Lung (tissue), 12 donors: ENCODE measurements around the gene VSTM2B. TPM values are rescaled to one million over a fixed set of nuclear protein-coding genes. Genes with fewer than 3 reads are reported as not detected.

Experiments
- ATAC-seq: fragments of 200-7000 bp; cut with Tn5 transposase; one replicate; pipeline ENCODE4 v1.9.1; 2020; ENCODE audit warnings: moderate number of reproducible peaks; ENCODE audit not compliant: insufficient read depth, low FRiP score
- DNase-seq, 3 donors: peaks; one replicate each; pipeline ENCODE4 v3.0.0-alpha.2; 2013 to 2017
- H3K27ac ChIP-seq, 2 donors: one replicate each; pipeline ENCODE4 v1.5.1; 2013; ENCODE audit warnings: mild to moderate bottlenecking in 2 of 2, moderate library complexity in 2 of 2, control low read depth in 1 of 2, inconsistent platforms in 1 of 2, low read depth in 1 of 2, low read length in 1 of 2
- H3K27me3 ChIP-seq, 3 donors: one replicate each; pipeline ENCODE4 v1.5.1; 2013; ENCODE audit warnings: low read length in 2 of 3; ENCODE audit not compliant: control insufficient read depth in 3 of 3, insufficient read depth in 3 of 3
- H3K36me3 ChIP-seq, 4 donors: one replicate each; pipeline ENCODE4 v1.5.1; 2013; ENCODE audit warnings: low read length in 4 of 4, mild to moderate bottlenecking in 1 of 4, moderate library complexity in 1 of 4; ENCODE audit not compliant: control insufficient read depth in 4 of 4, insufficient read depth in 4 of 4
- H3K4me1 ChIP-seq, 5 donors: one replicate each; pipeline ENCODE4 v1.5.1; 2013; ENCODE audit warnings: low read length in 5 of 5, mild to moderate bottlenecking in 2 of 5, moderate library complexity in 1 of 5; ENCODE audit not compliant: control insufficient read depth in 5 of 5, insufficient read depth in 5 of 5
- H3K4me3 ChIP-seq: one replicate; pipeline ENCODE4 v1.5.1; 2013; ENCODE audit warnings: mild to moderate bottlenecking, control low read depth, moderate library complexity
- H3K9ac ChIP-seq, 2 donors: one replicate each; pipeline ENCODE4 v1.5.1; 2013; ENCODE audit warnings: low read length in 2 of 2, control low read depth in 1 of 2; ENCODE audit not compliant: insufficient read depth in 1 of 2
- H3K9me3 ChIP-seq, 4 donors: one replicate each; pipeline ENCODE4 v1.5.1; 2013; ENCODE audit warnings: low read length in 3 of 4, mild to moderate bottlenecking in 1 of 4, moderate library complexity in 1 of 4; ENCODE audit not compliant: control insufficient read depth in 4 of 4, insufficient read depth in 3 of 4
- WGBS, 2 donors: extraction: QIAGEN DNeasy Blood & Tissue Kit; methylation state at CpG; one replicate each; pipeline ENCODE4 v1.1.7; 2013; 5-methylcytosine and 5-hydroxymethylcytosine counted together
- polyA plus RNA-seq, 2 donors: library from polyadenylated mRNA; stranded (reverse); fragments of 200-250 nt; gene quantifications; one replicate each; pipeline ENCODE4 v1.2.1, GENCODE V29; 2013
- total RNA-seq, 2 donors: library from RNA; depleted of rRNA in 1 of 2; stranded (reverse); fragments of >200 nt in 1 of 2; gene quantifications; one replicate each; pipeline ENCODE4 v1.2.1, GENCODE V29; 2014 to 2021
- TF ChIP-seq, protein P1 (sequence below): IDR thresholded peaks from 2 replicates; pipeline ENCODE4 v1.5.1; 2012; ENCODE audit warnings: mild to moderate bottlenecking; ENCODE audit errors: control extremely low read depth, extremely low read depth
- donor health status: control.
- donor health status: control.
- donor health status: Bipolar disorder and iron deficiency.
- donor health status: healthy.
- donor health status: DM: yes; HTN: yes; CAD: no.

The VSTM2B gene
- total and polyA plus RNA-seq, 4 donors = not detected

DNA sequence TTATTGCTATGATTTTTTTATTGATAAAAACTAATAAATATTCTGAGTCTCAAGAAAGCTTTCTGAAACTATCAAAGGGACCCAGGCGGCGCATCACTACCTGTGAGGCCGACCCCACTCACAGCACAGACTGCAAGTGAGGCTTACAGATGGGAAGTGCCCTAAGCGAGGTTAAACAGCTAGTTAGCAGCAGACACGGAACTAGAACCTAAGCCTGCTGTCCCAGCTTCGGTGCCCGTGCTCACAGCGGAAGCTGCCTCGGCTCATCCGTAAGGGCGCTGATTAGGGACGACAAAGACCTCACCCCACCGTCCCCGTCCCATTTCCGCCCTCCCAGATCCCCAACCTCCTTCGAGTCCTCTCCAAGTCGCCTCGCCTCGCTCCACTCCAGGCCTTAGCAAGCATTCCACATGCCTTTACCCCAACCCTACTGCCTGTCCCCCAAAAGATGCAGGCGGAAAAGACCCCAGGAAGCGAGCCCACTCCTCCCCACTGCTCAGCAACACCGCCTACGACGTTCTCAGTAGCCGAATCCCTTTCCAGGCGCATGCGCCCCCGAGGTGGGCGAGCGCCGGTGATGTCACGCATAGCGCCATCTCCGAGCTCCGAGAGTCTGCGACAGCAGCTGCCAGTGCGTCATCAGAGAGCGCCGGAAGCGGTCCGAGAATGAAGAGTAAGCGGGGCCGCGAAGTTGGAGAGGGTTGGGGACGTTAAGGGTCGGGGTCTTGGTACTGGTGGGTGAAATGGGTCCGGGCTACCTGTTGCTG is 80.0 kb downstream of the VSTM2B start, which contains the start of gene POP4:
Gene POP4, plus strand, starts transcription at position 631 of the 767 bp plus-strand sequence. Its CDS starts 36 bp downstream, at position 667.
- no peaks in the 10 kb centered on the region for H3K9me3 ChIP-seq
- peak within 1 kb of the TSS; percentile 84 to 99 for H3K27ac ChIP-seq
- DNase-seq = peak; percentile 98 to 99 (median 99)
- peaks cover 0 to 15% (median 5%) of the 10 kb centered on the region in 5 donors for H3K4me1 ChIP-seq
- WGBS, 2 donors = 0 to 1% methylated on average over 46 to 47 of the region's 47 CpGs
- peak; percentile 88 for ATAC-seq
- H3K4me3 ChIP-seq = peak within 1 kb of the TSS; percentile 85
- H3K36me3 ChIP-seq = peaks cover 7 to 12% (median 10%) of the 10 kb centered on the region in 4 donors
- TF ChIP-seq, protein P1, sequence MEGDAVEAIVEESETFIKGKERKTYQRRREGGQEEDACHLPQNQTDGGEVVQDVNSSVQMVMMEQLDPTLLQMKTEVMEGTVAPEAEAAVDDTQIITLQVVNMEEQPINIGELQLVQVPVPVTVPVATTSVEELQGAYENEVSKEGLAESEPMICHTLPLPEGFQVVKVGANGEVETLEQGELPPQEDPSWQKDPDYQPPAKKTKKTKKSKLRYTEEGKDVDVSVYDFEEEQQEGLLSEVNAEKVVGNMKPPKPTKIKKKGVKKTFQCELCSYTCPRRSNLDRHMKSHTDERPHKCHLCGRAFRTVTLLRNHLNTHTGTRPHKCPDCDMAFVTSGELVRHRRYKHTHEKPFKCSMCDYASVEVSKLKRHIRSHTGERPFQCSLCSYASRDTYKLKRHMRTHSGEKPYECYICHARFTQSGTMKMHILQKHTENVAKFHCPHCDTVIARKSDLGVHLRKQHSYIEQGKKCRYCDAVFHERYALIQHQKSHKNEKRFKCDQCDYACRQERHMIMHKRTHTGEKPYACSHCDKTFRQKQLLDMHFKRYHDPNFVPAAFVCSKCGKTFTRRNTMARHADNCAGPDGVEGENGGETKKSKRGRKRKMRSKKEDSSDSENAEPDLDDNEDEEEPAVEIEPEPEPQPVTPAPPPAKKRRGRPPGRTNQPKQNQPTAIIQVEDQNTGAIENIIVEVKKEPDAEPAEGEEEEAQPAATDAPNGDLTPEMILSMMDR = no peak
- H3K27me3 ChIP-seq = no peaks in the 10 kb centered on the region
- peak within 1 kb of the TSS; percentile 98 to 99 for H3K9ac ChIP-seq

GRCh38 chr19:29606420-29606747 is 80.6 kb downstream of the VSTM2B start:
- Histone ChIP-seq H3K27ac (peak overlapping the region; percentile 67 to 99), H3K36me3 (peaks cover 7 to 16% (median 11%) of the 10 kb centered on the region in 4 donors), H3K9ac (peak overlapping the region; percentile 81 to 99), H3K4me1 (peaks cover 0 to 15% (median 5%) of the 10 kb centered on the region in 5 donors), H3K4me3 (peak overlapping the region; percentile 85), H3K27me3 (no peaks in the 10 kb centered on the region), H3K9me3 (no peaks in the 10 kb centered on the region)
- no peak for DNase-seq
- no peak for ATAC-seq
- TF ChIP-seq, protein P1 = no peak
- WGBS, 2 donors = 1 to 2% methylated on average over 12 of the region's 12 CpGs

GRCh38 chr19:29609636-29610035 is 83.8 kb downstream of the VSTM2B start:
- 93 to 96% methylated on average over 11 of the region's 11 CpGs for WGBS, 2 donors
- Histone ChIP-seq H3K4me3 (no peak overlapping the region), H3K4me1 (peaks cover 0 to 15% (median 5%) of the 10 kb centered on the region in 5 donors), H3K27ac (no peak overlapping the region), H3K9me3 (no peaks in the 10 kb centered on the region), H3K9ac (no peak overlapping the region), H3K36me3 (peaks cover 20 to 40% (median 33%) of the 10 kb centered on the region in 4 donors), H3K27me3 (no peaks in the 10 kb centered on the region)
- DNase-seq (no peak), ATAC-seq (no peak)
- TF ChIP-seq, protein P1 = no peak
